Keratinocyte (primary cell): ENCODE measurements around the gene DCAF11. TPM values are rescaled to one million over a fixed set of nuclear protein-coding genes. Genes with fewer than 3 reads are reported as not detected.

Experiments
- DNase-seq: peaks from one replicate; pipeline ENCODE4 v3.0.0-alpha.2; 2011; ENCODE audit warnings: low read depth, missing footprints, low spot score
- FAIRE-seq: peaks from 2 replicates; lab custom pipeline; 2011; peaks lifted over from hg19 to GRCh38; lab: Jason Lieb, UNC
- H2AFZ ChIP-seq: 2 replicates; pipeline ENCODE4 v1.6.0; 2012; ENCODE audit warnings: low read length, control low read depth, inconsistent platforms; ENCODE audit not compliant: control insufficient read depth
- H3K27ac ChIP-seq: 2 replicates; pipeline ENCODE4 v1.5.1; 2011; ENCODE audit warnings: low read length; ENCODE audit not compliant: control insufficient read depth, insufficient read depth
- H3K27me3 ChIP-seq: 3 replicates; pipeline ENCODE4 v1.6.0; 2011; ENCODE audit warnings: low read length; ENCODE audit not compliant: control insufficient read depth, insufficient read depth; ENCODE audit errors: extremely low read depth
- H3K36me3 ChIP-seq, 2 experiments: 2 replicates in 1 of 2; 3 replicates in 1 of 2; pipeline ENCODE4 v1.5.1; 2011; ENCODE audit warnings: low read length in 2 of 2, mild to moderate bottlenecking in 1 of 2; ENCODE audit not compliant: control insufficient read depth in 2 of 2, insufficient read depth in 2 of 2; ENCODE audit errors: extremely low read depth in 1 of 2
- H3K4me1 ChIP-seq: 3 replicates; pipeline ENCODE4 v1.5.1; 2011; ENCODE audit warnings: low read length; ENCODE audit not compliant: control insufficient read depth, insufficient read depth; ENCODE audit errors: extremely low read depth
- H3K4me2 ChIP-seq: 3 replicates; pipeline ENCODE4 v1.6.0; 2011; ENCODE audit warnings: low read depth, low read length; ENCODE audit not compliant: control insufficient read depth, insufficient read depth; ENCODE audit errors: extremely low read depth
- H3K4me3 ChIP-seq, 3 experiments: fragments of 200-600 bp in 1 of 3; sonication (generic) in 1 of 3; 2 replicates in 2 of 3; 3 replicates in 1 of 3; pipeline ENCODE4 v1.5.1; 2011 to 2016; ENCODE audit warnings: low read length in 3 of 3, mild to moderate bottlenecking in 3 of 3, control low read depth in 2 of 3, inconsistent platforms in 1 of 3, low read depth in 1 of 3, mixed read lengths in 1 of 3, mixed run types in 1 of 3, moderate library complexity in 1 of 3; ENCODE audit not compliant: control insufficient read depth in 2 of 3, insufficient read depth in 2 of 3; ENCODE audit errors: extremely low read depth in 1 of 3
- H3K79me2 ChIP-seq: 2 replicates; pipeline ENCODE4 v1.6.0; 2012; ENCODE audit warnings: low read length; ENCODE audit not compliant: control insufficient read depth, insufficient read depth
- H3K9ac ChIP-seq: 3 replicates; pipeline ENCODE4 v1.6.0; 2011; ENCODE audit warnings: low read length; ENCODE audit not compliant: control insufficient read depth, insufficient read depth; ENCODE audit errors: extremely low read depth
- H3K9me1 ChIP-seq: 3 replicates; pipeline ENCODE4 v1.6.0; 2011; ENCODE audit warnings: low read length; ENCODE audit not compliant: control insufficient read depth, insufficient read depth; ENCODE audit errors: extremely low read depth
- H3K9me3 ChIP-seq: 2 replicates; pipeline ENCODE4 v1.5.1; 2012; ENCODE audit warnings: low read depth, low read length; ENCODE audit not compliant: control insufficient read depth
- H4K20me1 ChIP-seq: 3 replicates; pipeline ENCODE4 v1.6.0; 2011; ENCODE audit warnings: low read length; ENCODE audit not compliant: control insufficient read depth, insufficient read depth; ENCODE audit errors: extremely low read depth
- CTCF ChIP-seq, 3 experiments: IDR thresholded peaks in 1 of 3; conservative IDR thresholded peaks in 1 of 3; optimal IDR thresholded peaks in 1 of 3; 2 replicates in 2 of 3; 3 replicates in 1 of 3; pipeline versions ENCODE3 to v1.5.1; 2011; ENCODE audit warnings: low read length in 3 of 3, mild to moderate bottlenecking in 3 of 3, moderate library complexity in 2 of 3, control low read depth in 1 of 3, inconsistent platforms in 1 of 3; ENCODE audit not compliant: insufficient read depth in 2 of 3; ENCODE audit errors: extremely low read depth in 1 of 3
- EZH2 ChIP-seq: IDR thresholded peaks from one replicate; pipeline ENCODE4 v1.6.1; 2012; ENCODE audit warnings: inconsistent platforms, mild to moderate bottlenecking, low read length, moderate library complexity
- dilution Hi-C: fragments of 300-500 bp; cut with MboI; formaldehyde crosslinking; loops from one replicate; pipeline ENCODE4 v1.7.0; 2020; ENCODE audit warnings: low sequenced_read_pairs; ENCODE audit not compliant: extremely low pct_ligation_motif_present
- polyA plus RNA-seq, 5 experiments: library from polyadenylated mRNA; depleted of rRNA in 3 of 5; stranded (reverse) in 3 of 5; stranded (forward) in 1 of 5; unstranded in 1 of 5; fragments of >200 nt; gene quantifications; 1 replicate in 1 of 5; 2 replicates in 3 of 5; 3 replicates in 1 of 5; pipeline versions ENCODE4 v1.2.1 to v1.2.3, GENCODE V29; 2011 to 2012; ENCODE audit warnings: missing spikeins in 2 of 5, low read depth in 1 of 5, low replicate concordance in 1 of 5

The DCAF11 gene
- polyA plus RNA-seq, 1 donor (not counting 4 experiments of a cell fraction or from before 2014, with no cell fraction given): 25.9 TPM

- peak within 1 kb of the TSS; percentile 82 to 97 (median 91) for H3K4me3 ChIP-seq
- H3K36me3 ChIP-seq: peaks cover 27 to 41% of the 10 kb centered on the region in 2 experiments
- H3K9me1 ChIP-seq: peaks cover 2% of the 10 kb centered on the region
- TF ChIP-seq EZH2 (no peak), CTCF (optimal IDR thresholded peaks at IDR 0.05 in 1 of 3, IDR thresholded peaks at IDR 0.05 in 1 of 3, conservative IDR thresholded peaks at IDR 0.05 in 1 of 3; ENCODE audit: extremely low read depth in 1 of 3, insufficient read depth in 2 of 3, low read length in 3 of 3) (no peak)
- no peaks in the 10 kb centered on the region for H3K27me3 ChIP-seq
- H3K4me2 ChIP-seq: peak within 1 kb of the TSS; percentile 97
- no peaks in the 10 kb centered on the region for H4K20me1 ChIP-seq
- H3K9ac ChIP-seq: peak within 1 kb of the TSS; percentile 88
- peaks cover 27% of the 10 kb centered on the region for H3K4me1 ChIP-seq
- no peaks in the 10 kb centered on the region for H3K9me3 ChIP-seq
- FAIRE-seq (no peak), DNase-seq (peak; percentile 83)
- H2AFZ ChIP-seq: peak within 1 kb of the TSS; percentile 72
- H3K79me2 ChIP-seq: peaks cover 60% of the 10 kb centered on the region
- peak within 1 kb of the TSS; percentile 86 for H3K27ac ChIP-seq
- dilution Hi-C loops: no loop called here
Measured at GRCh38 chr14:24146453-24146977, 31.9 kb downstream of the DCAF11 start, which contains the start of gene PSME2. Gene PSME2, minus strand, starts transcription at chr14:24146610. Its CDS starts 29 bp downstream, at chr14:24146581.

- Histone ChIP-seq H4K20me1 (no peaks in the 10 kb centered on the region), H3K4me2 (peak within 1 kb of the TSS; percentile 97), H3K9ac (peak within 1 kb of the TSS; percentile 88), H3K79me2 (peaks cover 62% of the 10 kb centered on the region), H3K27ac (peak within 1 kb of the TSS; percentile 86), H3K27me3 (no peaks in the 10 kb centered on the region), H3K9me3 (no peaks in the 10 kb centered on the region), H3K4me3 (peak within 1 kb of the TSS; percentile 82 to 97 (median 91)), H2AFZ (peak within 1 kb of the TSS; percentile 72), H3K4me1 (peaks cover 22% of the 10 kb centered on the region), H3K9me1 (peaks cover 2% of the 10 kb centered on the region), H3K36me3 (peaks cover 30 to 46% of the 10 kb centered on the region in 2 experiments)
- TF ChIP-seq EZH2 (no peak), CTCF (optimal IDR thresholded peaks at IDR 0.05 in 1 of 3, IDR thresholded peaks at IDR 0.05 in 1 of 3, conservative IDR thresholded peaks at IDR 0.05 in 1 of 3; ENCODE audit: extremely low read depth in 1 of 3, insufficient read depth in 2 of 3, low read length in 3 of 3) (no peak)
- FAIRE-seq (peak; percentile 67), DNase-seq (peak; percentile 90)
- dilution Hi-C loops: no loop called here
Measured at GRCh38 chr14:24146978-24147760, 32.6 kb downstream of the DCAF11 start, which contains the start of gene RNF31. Gene RNF31, plus strand, starts transcription at chr14:24147498. Its CDS starts 201 bp downstream, at chr14:24147699.
